GM23338 (cell line): ENCODE measurements around the gene PRPF18. TPM values are rescaled to one million over a fixed set of nuclear protein-coding genes. Genes with fewer than 3 reads are reported as not detected.
A peak's percentile ranks its signal among the peaks of the same experiment; 100 is the strongest.

Experiments
- ATAC-seq: fragments of 200-7000 bp; cut with Tn5 transposase; 3 replicates; pipeline ENCODE4 v1.9.1; 2020
- DNase-seq: peaks from one replicate; pipeline ENCODE4 v3.0.0-alpha.2; 2015; ENCODE audit warnings: low spot score
- H2AFZ ChIP-seq: fragments of 200-600 bp; sonication (generic); 2 replicates; pipeline ENCODE4 v1.8.0; 2016; ENCODE audit warnings: antibody characterized with exemption, mild to moderate bottlenecking, moderate library complexity
- H3F3A ChIP-seq: fragments of 200-600 bp; sonication (generic); replicated peaks from 2 replicates; pipeline ENCODE4 v1.8.0; 2017; ENCODE audit warnings: antibody characterized with exemption, mixed run types, low read depth
- H3K27ac ChIP-seq: fragments of 200-600 bp; sonication (generic); 2 replicates; pipeline ENCODE4 v1.6.1; 2016; ENCODE audit warnings: low read depth
- H3K27me3 ChIP-seq: fragments of 200-600 bp; sonication (generic); 2 replicates; pipeline ENCODE4 v1.8.0; 2016; ENCODE audit warnings: mild to moderate bottlenecking, mixed run types, moderate library complexity; ENCODE audit not compliant: insufficient read depth
- H3K36me3 ChIP-seq: fragments of 200-600 bp; sonication (generic); 2 replicates; pipeline ENCODE4 v1.8.0; 2016; ENCODE audit warnings: mild to moderate bottlenecking; ENCODE audit not compliant: insufficient read depth
- H3K4me1 ChIP-seq: fragments of 200-600 bp; sonication (generic); 2 replicates; pipeline ENCODE4 v1.8.0; 2016; ENCODE audit warnings: mild to moderate bottlenecking, moderate library complexity; ENCODE audit not compliant: insufficient read depth
- H3K4me2 ChIP-seq: fragments of 200-600 bp; sonication (generic); 2 replicates; pipeline ENCODE4 v1.7.1; 2017; ENCODE audit warnings: mixed run types
- H3K4me3 ChIP-seq: fragments of 200-600 bp; sonication (generic); 2 replicates; pipeline ENCODE4 v1.6.1; 2016; ENCODE audit warnings: mixed run types
- H3K79me2 ChIP-seq: fragments of 200-600 bp; sonication (generic); replicated peaks from 2 replicates; pipeline ENCODE4 v1.8.0; 2017; ENCODE audit warnings: mild to moderate bottlenecking; ENCODE audit not compliant: insufficient read depth
- H3K9me2 ChIP-seq: fragments of 200-600 bp; sonication (generic); 2 replicates; pipeline ENCODE4 v1.8.0; 2017; ENCODE audit not compliant: insufficient read depth
- H4K20me1 ChIP-seq: fragments of 200-600 bp; sonication (generic); replicated peaks from 2 replicates; pipeline ENCODE4 v1.8.0; 2017; ENCODE audit warnings: mild to moderate bottlenecking; ENCODE audit not compliant: insufficient read depth
- H3K27ac Mint-ChIP-seq: 2 replicates; pipeline ENCODE4 v1.8.0; 2020; ENCODE audit warnings: inconsistent platforms, mild to moderate bottlenecking, moderate library complexity, mixed read lengths
- H3K27me3 Mint-ChIP-seq: 3 replicates; pipeline ENCODE4 v1.8.0; 2022; ENCODE audit warnings: low read depth, mild to moderate bottlenecking, moderate library complexity, mixed read lengths, inconsistent platforms; ENCODE audit not compliant: insufficient read depth, poor library complexity
- H3K36me3 Mint-ChIP-seq: 3 replicates; pipeline ENCODE4 v1.8.0; 2021; ENCODE audit warnings: low read depth, mild to moderate bottlenecking, inconsistent platforms, moderate library complexity, mixed read lengths
- H3K4me1 Mint-ChIP-seq: 3 replicates; pipeline ENCODE4 v1.8.0; 2020; ENCODE audit warnings: mild to moderate bottlenecking, inconsistent platforms, mixed read lengths
- H3K4me3 Mint-ChIP-seq: 3 replicates; pipeline ENCODE4 v1.8.0; 2021; ENCODE audit warnings: moderate library complexity, mild to moderate bottlenecking, inconsistent platforms, mixed read lengths
- H3K9me3 Mint-ChIP-seq: 3 replicates; pipeline ENCODE4 v1.8.0; 2020; ENCODE audit warnings: moderate library complexity, mild to moderate bottlenecking, inconsistent platforms, mixed read lengths
- CREB1 ChIP-seq: fragments of 250-450 bp; sonication (Bioruptor Pico); IDR thresholded peaks from 2 replicates; pipeline ENCODE4 v1.5.0; 2020; ENCODE audit warnings: low read depth, mild to moderate bottlenecking, moderate library complexity
- EZH2 ChIP-seq: fragments of 200-600 bp; sonication (generic); IDR thresholded peaks from one replicate; pipeline ENCODE4 v1.8.0; 2017; ENCODE audit warnings: antibody characterized with exemption, mild to moderate bottlenecking, low read depth; ENCODE audit not compliant: unreplicated experiment
- EZH2phosphoT487 ChIP-seq: fragments of 200-600 bp; sonication (generic); IDR thresholded peaks from one replicate; pipeline ENCODE4 v1.8.1; 2018; ENCODE audit warnings: antibody characterized with exemption; ENCODE audit not compliant: unreplicated experiment
- JUNB ChIP-seq: IDR thresholded peaks from one replicate; pipeline ENCODE4 v1.6.1; 2016; ENCODE audit warnings: antibody characterized with exemption; ENCODE audit not compliant: unreplicated experiment
- NANOG ChIP-seq: IDR thresholded peaks from 2 replicates; pipeline ENCODE4 v1.6.1; 2016; ENCODE audit warnings: antibody characterized with exemption, borderline replicate concordance
- POLR2AphosphoS5 ChIP-seq: IDR thresholded peaks from 2 replicates; pipeline ENCODE4 v1.6.1; 2016; ENCODE audit warnings: antibody characterized with exemption, low read depth
- STAT1 ChIP-seq: IDR thresholded peaks from one replicate; pipeline ENCODE4 v1.6.1; 2016; ENCODE audit warnings: antibody characterized with exemption; ENCODE audit not compliant: unreplicated experiment
- ZNF114 ChIP-seq: fragments of 250-450 bp; sonication (Bioruptor Pico); IDR thresholded peaks from 2 replicates; pipeline ENCODE4 v1.5.0; 2020; ENCODE audit warnings: mild to moderate bottlenecking, moderate library complexity
- ZNF331 ChIP-seq: fragments of 250-450 bp; sonication (Bioruptor Pico); IDR thresholded peaks from 2 replicates; pipeline ENCODE4 v1.5.0; 2020; ENCODE audit warnings: low read depth, mild to moderate bottlenecking, moderate library complexity
- polyA plus RNA-seq: library from polyadenylated mRNA; unstranded; fragments of >200 nt; fragmentation: Nextera tagmentation; extraction: Ambion mirVana; gene quantifications from 2 replicates; pipeline ENCODE4 v1.2.1, GENCODE V29; 2016
- total RNA-seq: library from RNA; depleted of rRNA; stranded (reverse); fragments of >200 nt; shearing (Covaris generic); gene quantifications from 2 replicates; pipeline ENCODE4 v1.2.3, GENCODE V29; 2014
- TF ChIP-seq, protein P1 (sequence below): IDR thresholded peaks from 2 replicates; pipeline ENCODE4 v1.6.1; 2016; ENCODE audit warnings: antibody characterized with exemption
- TF ChIP-seq, protein P2 (sequence below): IDR thresholded peaks from one replicate; pipeline ENCODE4 v1.6.1; 2018; ENCODE audit warnings: antibody characterized with exemption; ENCODE audit not compliant: unreplicated experiment
- TF ChIP-seq, protein P3 (sequence below): fragments of 250-450 bp; sonication (Bioruptor Pico); IDR thresholded peaks from 2 replicates; pipeline ENCODE4 v1.5.0; 2020; ENCODE audit warnings: mild to moderate bottlenecking, moderate library complexity
- TF ChIP-seq, protein P4 (sequence below), 2 experiments: fragments of 200-600 bp in 1 of 2; sonication (generic) in 1 of 2; conservative IDR thresholded peaks; 2 replicates each; pipeline versions ENCODE4 v1.5.1 to v1.6.1; 2016 to 2017; ENCODE audit warnings: antibody characterized with exemption in 2 of 2, low read depth in 2 of 2, mild to moderate bottlenecking in 2 of 2, moderate library complexity in 1 of 2

PRPF18 gene
- total and polyA plus RNA-seq, 2 experiments from 2014 or later, result 15.1 to 17.2 TPM

DNA sequence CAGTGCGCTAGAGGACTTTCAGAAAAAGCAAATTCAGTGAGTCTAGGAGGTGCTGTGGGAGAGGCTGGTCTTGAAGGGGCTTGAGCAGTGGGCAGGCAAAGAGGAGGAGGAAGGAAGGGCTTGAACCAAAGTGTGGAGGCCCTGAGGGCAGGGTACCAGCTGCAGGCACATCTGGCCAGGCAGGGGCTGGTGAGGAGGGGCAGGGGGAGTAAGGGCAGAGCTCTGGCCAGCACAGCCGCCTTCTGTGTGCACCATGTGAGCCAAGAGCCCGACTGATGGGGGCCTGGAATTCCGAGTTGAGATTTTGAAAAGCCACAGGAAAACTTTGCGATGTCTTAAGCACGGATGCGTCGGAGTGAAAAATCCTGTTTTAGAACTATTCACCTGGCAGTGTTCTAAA lies 74.5 kb downstream of the PRPF18 start:
- ATAC-seq (peak; percentile 39), DNase-seq (no peak)
- no peaks in the 10 kb centered on the region for H3K9me3 Mint-ChIP-seq
- H3K27me3 Mint-ChIP-seq, result peaks cover 13% of the 10 kb centered on the region
- no peak overlapping the region for H3K4me2 ChIP-seq
- H3K4me1 Mint-ChIP-seq, result peaks cover 14% of the 10 kb centered on the region; the same call in 2 of the 3 replicates
- no peak overlapping the region for H3K4me3 Mint-ChIP-seq
- H3K79me2 ChIP-seq, result no peaks in the 10 kb centered on the region
- H2AFZ ChIP-seq, result no peak overlapping the region
- H3K27ac Mint-ChIP-seq, result peak overlapping the region; percentile 59
- 0 out of 2 replicates have a peak, but pooled peaks cover 8% of the 10 kb centered on the region for H3K36me3 ChIP-seq
- no peaks in the 10 kb centered on the region for H4K20me1 ChIP-seq
- H3K4me1 ChIP-seq, result no peaks in the 10 kb centered on the region; the same call in 1 of the 2 replicates
- no peak overlapping the region for H3K4me3 ChIP-seq
- H3K36me3 Mint-ChIP-seq, result peaks cover 41% of the 10 kb centered on the region
- H3K9me2 ChIP-seq, result no peaks in the 10 kb centered on the region
- H3K27ac ChIP-seq, result no peak overlapping the region
- no peaks in the 10 kb centered on the region for H3F3A ChIP-seq
- H3K27me3 ChIP-seq, result no peaks in the 10 kb centered on the region
- TF ChIP-seq JUNB (no peak), CREB1 (CRISPR knock-in tag) (no peak), STAT1 (no peak), EZH2 (no peak), POLR2AphosphoS5 (no peak), ZNF114 (CRISPR knock-in tag) (no peak), NANOG (no peak), ZNF331 (CRISPR knock-in tag) (no peak), EZH2phosphoT487 (no peak)
- TF ChIP-seq, protein P1, sequence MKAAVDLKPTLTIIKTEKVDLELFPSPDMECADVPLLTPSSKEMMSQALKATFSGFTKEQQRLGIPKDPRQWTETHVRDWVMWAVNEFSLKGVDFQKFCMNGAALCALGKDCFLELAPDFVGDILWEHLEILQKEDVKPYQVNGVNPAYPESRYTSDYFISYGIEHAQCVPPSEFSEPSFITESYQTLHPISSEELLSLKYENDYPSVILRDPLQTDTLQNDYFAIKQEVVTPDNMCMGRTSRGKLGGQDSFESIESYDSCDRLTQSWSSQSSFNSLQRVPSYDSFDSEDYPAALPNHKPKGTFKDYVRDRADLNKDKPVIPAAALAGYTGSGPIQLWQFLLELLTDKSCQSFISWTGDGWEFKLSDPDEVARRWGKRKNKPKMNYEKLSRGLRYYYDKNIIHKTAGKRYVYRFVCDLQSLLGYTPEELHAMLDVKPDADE, result no peak
- TF ChIP-seq, protein P2, sequence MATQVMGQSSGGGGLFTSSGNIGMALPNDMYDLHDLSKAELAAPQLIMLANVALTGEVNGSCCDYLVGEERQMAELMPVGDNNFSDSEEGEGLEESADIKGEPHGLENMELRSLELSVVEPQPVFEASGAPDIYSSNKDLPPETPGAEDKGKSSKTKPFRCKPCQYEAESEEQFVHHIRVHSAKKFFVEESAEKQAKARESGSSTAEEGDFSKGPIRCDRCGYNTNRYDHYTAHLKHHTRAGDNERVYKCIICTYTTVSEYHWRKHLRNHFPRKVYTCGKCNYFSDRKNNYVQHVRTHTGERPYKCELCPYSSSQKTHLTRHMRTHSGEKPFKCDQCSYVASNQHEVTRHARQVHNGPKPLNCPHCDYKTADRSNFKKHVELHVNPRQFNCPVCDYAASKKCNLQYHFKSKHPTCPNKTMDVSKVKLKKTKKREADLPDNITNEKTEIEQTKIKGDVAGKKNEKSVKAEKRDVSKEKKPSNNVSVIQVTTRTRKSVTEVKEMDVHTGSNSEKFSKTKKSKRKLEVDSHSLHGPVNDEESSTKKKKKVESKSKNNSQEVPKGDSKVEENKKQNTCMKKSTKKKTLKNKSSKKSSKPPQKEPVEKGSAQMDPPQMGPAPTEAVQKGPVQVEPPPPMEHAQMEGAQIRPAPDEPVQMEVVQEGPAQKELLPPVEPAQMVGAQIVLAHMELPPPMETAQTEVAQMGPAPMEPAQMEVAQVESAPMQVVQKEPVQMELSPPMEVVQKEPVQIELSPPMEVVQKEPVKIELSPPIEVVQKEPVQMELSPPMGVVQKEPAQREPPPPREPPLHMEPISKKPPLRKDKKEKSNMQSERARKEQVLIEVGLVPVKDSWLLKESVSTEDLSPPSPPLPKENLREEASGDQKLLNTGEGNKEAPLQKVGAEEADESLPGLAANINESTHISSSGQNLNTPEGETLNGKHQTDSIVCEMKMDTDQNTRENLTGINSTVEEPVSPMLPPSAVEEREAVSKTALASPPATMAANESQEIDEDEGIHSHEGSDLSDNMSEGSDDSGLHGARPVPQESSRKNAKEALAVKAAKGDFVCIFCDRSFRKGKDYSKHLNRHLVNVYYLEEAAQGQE, result no peak
- TF ChIP-seq, protein P3, sequence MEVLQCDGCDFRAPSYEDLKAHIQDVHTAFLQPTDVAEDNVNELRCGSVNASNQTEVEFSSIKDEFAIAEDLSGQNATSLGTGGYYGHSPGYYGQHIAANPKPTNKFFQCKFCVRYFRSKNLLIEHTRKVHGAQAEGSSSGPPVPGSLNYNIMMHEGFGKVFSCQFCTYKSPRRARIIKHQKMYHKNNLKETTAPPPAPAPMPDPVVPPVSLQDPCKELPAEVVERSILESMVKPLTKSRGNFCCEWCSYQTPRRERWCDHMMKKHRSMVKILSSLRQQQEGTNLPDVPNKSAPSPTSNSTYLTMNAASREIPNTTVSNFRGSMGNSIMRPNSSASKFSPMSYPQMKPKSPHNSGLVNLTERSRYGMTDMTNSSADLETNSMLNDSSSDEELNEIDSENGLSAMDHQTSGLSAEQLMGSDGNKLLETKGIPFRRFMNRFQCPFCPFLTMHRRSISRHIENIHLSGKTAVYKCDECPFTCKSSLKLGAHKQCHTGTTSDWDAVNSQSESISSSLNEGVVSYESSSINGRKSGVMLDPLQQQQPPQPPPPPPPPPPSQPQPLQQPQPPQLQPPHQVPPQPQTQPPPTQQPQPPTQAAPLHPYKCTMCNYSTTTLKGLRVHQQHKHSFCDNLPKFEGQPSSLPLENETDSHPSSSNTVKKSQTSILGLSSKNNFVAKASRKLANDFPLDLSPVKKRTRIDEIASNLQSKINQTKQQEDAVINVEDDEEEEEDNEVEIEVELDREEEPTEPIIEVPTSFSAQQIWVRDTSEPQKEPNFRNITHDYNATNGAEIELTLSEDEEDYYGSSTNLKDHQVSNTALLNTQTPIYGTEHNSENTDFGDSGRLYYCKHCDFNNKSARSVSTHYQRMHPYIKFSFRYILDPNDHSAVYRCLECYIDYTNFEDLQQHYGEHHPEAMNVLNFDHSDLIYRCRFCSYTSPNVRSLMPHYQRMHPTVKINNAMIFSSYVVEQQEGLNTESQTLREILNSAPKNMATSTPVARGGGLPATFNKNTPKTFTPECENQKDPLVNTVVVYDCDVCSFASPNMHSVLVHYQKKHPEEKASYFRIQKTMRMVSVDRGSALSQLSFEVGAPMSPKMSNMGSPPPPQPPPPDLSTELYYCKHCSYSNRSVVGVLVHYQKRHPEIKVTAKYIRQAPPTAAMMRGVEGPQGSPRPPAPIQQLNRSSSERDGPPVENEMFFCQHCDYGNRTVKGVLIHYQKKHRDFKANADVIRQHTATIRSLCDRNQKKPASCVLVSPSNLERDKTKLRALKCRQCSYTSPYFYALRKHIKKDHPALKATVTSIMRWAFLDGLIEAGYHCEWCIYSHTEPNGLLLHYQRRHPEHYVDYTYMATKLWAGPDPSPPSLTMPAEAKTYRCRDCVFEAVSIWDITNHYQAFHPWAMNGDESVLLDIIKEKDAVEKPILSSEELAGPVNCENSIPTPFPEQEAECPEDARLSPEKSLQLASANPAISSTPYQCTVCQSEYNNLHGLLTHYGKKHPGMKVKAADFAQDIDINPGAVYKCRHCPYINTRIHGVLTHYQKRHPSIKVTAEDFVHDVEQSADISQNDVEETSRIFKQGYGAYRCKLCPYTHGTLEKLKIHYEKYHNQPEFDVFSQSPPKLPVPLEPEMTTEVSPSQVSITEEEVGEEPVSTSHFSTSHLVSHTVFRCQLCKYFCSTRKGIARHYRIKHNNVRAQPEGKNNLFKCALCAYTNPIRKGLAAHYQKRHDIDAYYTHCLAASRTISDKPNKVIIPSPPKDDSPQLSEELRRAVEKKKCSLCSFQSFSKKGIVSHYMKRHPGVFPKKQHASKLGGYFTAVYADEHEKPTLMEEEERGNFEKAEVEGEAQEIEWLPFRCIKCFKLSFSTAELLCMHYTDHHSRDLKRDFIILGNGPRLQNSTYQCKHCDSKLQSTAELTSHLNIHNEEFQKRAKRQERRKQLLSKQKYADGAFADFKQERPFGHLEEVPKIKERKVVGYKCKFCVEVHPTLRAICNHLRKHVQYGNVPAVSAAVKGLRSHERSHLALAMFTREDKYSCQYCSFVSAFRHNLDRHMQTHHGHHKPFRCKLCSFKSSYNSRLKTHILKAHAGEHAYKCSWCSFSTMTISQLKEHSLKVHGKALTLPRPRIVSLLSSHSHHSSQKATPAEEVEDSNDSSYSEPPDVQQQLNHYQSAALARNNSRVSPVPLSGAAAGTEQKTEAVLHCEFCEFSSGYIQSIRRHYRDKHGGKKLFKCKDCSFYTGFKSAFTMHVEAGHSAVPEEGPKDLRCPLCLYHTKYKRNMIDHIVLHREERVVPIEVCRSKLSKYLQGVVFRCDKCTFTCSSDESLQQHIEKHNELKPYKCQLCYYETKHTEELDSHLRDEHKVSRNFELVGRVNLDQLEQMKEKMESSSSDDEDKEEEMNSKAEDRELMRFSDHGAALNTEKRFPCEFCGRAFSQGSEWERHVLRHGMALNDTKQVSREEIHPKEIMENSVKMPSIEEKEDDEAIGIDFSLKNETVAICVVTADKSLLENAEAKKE (CRISPR knock-in tag), result no peak
- TF ChIP-seq, protein P4, sequence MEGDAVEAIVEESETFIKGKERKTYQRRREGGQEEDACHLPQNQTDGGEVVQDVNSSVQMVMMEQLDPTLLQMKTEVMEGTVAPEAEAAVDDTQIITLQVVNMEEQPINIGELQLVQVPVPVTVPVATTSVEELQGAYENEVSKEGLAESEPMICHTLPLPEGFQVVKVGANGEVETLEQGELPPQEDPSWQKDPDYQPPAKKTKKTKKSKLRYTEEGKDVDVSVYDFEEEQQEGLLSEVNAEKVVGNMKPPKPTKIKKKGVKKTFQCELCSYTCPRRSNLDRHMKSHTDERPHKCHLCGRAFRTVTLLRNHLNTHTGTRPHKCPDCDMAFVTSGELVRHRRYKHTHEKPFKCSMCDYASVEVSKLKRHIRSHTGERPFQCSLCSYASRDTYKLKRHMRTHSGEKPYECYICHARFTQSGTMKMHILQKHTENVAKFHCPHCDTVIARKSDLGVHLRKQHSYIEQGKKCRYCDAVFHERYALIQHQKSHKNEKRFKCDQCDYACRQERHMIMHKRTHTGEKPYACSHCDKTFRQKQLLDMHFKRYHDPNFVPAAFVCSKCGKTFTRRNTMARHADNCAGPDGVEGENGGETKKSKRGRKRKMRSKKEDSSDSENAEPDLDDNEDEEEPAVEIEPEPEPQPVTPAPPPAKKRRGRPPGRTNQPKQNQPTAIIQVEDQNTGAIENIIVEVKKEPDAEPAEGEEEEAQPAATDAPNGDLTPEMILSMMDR (conservative IDR thresholded peaks at IDR 0.05; ENCODE audit: low read depth in 2 of 2), result no peak
